ENCODE results near the gene ZNF385D. TPM values are rescaled to one million over a fixed set of nuclear protein-coding genes. Genes with fewer than 3 reads are reported as not detected.

Gene ZNF385D
- total RNA-seq, 1 experiment from 2014 or later = not detected

DNA sequence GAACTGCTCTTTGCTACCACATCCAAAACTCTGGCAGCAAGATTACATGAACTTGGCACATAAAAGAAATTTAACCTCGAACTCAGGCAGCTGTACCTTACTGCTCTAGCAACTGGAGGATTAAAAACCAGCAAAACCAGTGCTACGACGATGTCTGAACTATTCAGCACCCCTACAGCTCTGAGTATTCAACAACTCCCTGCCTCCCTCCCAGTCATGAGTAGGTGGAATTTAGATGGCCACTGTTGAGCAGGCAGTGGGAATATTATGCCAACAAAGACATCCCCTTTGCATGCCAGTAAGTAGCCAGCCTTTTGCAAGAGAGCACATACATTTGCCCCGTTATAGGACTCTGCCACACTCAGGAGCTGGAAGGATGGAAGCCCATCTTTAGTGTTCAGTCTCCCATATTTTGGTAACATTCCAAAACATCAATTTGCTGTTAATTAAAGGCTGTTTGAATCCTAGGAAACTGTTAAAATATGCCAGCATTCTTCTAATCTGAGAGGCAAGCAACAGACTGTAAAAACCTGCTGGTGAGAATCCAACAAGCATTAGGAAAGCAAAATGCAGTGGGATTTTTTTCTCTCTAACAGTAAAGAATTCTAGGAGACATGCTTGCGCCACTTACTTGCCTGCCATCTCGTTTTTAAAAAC lies 85.4 kb downstream of the ZNF385D start:
- no peak for DNase-seq (ENCODE audit: low spot score)
- ChIA-PET CTCF (no interaction called here), POLR2A (ENCODE audit: low non-redundant PET) (no interaction called here)
- no TSS peak for BruUV-seq (replicated peaks)
- Histone ChIP-seq H3K27me3 (replicated peaks; ENCODE audit: insufficient read depth, low read depth, low read length, poor library complexity) (no peaks in the 10 kb centered on the region), H3K4me1 (ENCODE audit: insufficient read depth, low read length, poor library complexity, severe bottlenecking) (no peaks in the 10 kb centered on the region), H3K27ac (ENCODE audit: low read depth, low read length, poor library complexity, severe bottlenecking) (no peak overlapping the region), H3K9me3 (ENCODE audit: low read depth, low read length, poor library complexity, severe bottlenecking) (peaks cover 4% of the 10 kb centered on the region), H3K4me3 (ENCODE audit: low read depth, low read length, poor library complexity, severe bottlenecking) (no peak overlapping the region), H3K36me3 (ENCODE audit: insufficient read depth, low read length, poor library complexity, severe bottlenecking) (no peaks in the 10 kb centered on the region)
- intact Hi-C loops (cut with micrococcal nuclease; ENCODE audit: unreplicated experiment) = no loop called here
- TF ChIP-seq EZH2 (IDR thresholded peaks at IDR 0.05; ENCODE audit: borderline replicate concordance, low read depth, low read length, poor library complexity, severe bottlenecking) = no peak
- TF ChIP-seq, protein P1, sequence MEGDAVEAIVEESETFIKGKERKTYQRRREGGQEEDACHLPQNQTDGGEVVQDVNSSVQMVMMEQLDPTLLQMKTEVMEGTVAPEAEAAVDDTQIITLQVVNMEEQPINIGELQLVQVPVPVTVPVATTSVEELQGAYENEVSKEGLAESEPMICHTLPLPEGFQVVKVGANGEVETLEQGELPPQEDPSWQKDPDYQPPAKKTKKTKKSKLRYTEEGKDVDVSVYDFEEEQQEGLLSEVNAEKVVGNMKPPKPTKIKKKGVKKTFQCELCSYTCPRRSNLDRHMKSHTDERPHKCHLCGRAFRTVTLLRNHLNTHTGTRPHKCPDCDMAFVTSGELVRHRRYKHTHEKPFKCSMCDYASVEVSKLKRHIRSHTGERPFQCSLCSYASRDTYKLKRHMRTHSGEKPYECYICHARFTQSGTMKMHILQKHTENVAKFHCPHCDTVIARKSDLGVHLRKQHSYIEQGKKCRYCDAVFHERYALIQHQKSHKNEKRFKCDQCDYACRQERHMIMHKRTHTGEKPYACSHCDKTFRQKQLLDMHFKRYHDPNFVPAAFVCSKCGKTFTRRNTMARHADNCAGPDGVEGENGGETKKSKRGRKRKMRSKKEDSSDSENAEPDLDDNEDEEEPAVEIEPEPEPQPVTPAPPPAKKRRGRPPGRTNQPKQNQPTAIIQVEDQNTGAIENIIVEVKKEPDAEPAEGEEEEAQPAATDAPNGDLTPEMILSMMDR (conservative IDR thresholded peaks at IDR 0.05; ENCODE audit: low read depth, low read length) = no peak

DNA sequence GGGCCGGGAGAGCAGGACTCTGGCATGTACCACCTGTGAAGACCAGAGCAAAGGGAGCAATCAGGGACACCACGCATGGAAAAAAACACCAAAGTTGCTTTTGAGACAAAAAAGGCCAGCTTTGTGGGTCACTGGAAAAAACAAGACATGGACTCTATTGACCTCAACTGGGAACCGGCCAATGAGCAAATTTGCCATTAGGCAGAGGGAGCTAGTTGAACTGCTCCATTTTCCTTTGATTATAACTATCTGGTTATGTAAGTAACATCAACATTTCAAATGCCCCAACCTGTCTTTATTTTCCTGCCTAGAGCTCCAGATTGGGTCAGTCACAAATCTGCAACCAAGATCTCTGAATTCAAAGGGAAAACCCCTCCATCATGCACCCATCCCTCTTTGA lies 86.0 kb downstream of the ZNF385D start:
- H3K4me1 ChIP-seq (ENCODE audit: insufficient read depth, low read length, poor library complexity, severe bottlenecking) = no peaks in the 10 kb centered on the region
- no peak overlapping the region for H3K27ac ChIP-seq (ENCODE audit: low read depth, low read length, poor library complexity, severe bottlenecking)
- no TSS peak for BruUV-seq (replicated peaks)
- H3K36me3 ChIP-seq (ENCODE audit: insufficient read depth, low read length, poor library complexity, severe bottlenecking) = no peaks in the 10 kb centered on the region
- peaks cover 8% of the 10 kb centered on the region for H3K9me3 ChIP-seq (ENCODE audit: low read depth, low read length, poor library complexity, severe bottlenecking)
- POLR2A ChIA-PET (ENCODE audit: low non-redundant PET) = no interaction called here
- CTCF ChIA-PET = no interaction called here
- TF ChIP-seq, protein P1 (conservative IDR thresholded peaks at IDR 0.05; ENCODE audit: low read depth, low read length) = no peak
- TF ChIP-seq EZH2 (IDR thresholded peaks at IDR 0.05; ENCODE audit: borderline replicate concordance, low read depth, low read length, poor library complexity, severe bottlenecking) = no peak
- H3K27me3 ChIP-seq (replicated peaks; ENCODE audit: insufficient read depth, low read depth, low read length, poor library complexity) = no peaks in the 10 kb centered on the region
- intact Hi-C loops (cut with micrococcal nuclease; ENCODE audit: unreplicated experiment) = no loop called here
- DNase-seq (ENCODE audit: low spot score) = no peak
- no peak overlapping the region for H3K4me3 ChIP-seq (ENCODE audit: low read depth, low read length, poor library complexity, severe bottlenecking)

DNA sequence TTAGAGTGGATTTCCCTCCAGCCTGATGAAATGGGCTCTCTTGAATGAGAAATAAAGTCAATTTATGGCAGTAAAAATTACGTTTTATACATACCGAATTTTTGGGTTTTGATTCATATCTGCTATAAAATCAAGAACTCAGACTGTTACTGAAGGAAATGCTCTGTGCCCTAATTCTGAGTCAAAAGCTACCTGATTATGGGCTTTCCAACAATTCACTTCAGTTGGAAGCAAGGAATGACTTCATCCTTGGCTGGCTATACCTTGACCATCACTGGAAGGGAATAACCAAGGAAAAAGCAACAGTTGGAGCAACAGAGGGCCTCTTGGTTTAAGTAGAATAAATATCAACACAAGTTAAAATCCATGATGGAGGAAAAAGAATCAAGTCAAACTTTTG lies 88.6 kb downstream of the ZNF385D start:
- Histone ChIP-seq H3K4me1 (ENCODE audit: insufficient read depth, low read length, poor library complexity, severe bottlenecking) (no peaks in the 10 kb centered on the region), H3K4me3 (ENCODE audit: low read depth, low read length, poor library complexity, severe bottlenecking) (no peak overlapping the region), H3K36me3 (ENCODE audit: insufficient read depth, low read length, poor library complexity, severe bottlenecking) (no peaks in the 10 kb centered on the region), H3K9me3 (ENCODE audit: low read depth, low read length, poor library complexity, severe bottlenecking) (peaks cover 5% of the 10 kb centered on the region), H3K27ac (ENCODE audit: low read depth, low read length, poor library complexity, severe bottlenecking) (no peak overlapping the region), H3K27me3 (replicated peaks; ENCODE audit: insufficient read depth, low read depth, low read length, poor library complexity) (no peaks in the 10 kb centered on the region)
- intact Hi-C loops (cut with micrococcal nuclease; ENCODE audit: unreplicated experiment) = no loop called here
- BruUV-seq (replicated peaks) = no TSS peak
- POLR2A ChIA-PET (ENCODE audit: low non-redundant PET) = no interaction called here
- TF ChIP-seq, protein P1 (conservative IDR thresholded peaks at IDR 0.05; ENCODE audit: low read depth, low read length) = no peak
- TF ChIP-seq EZH2 (IDR thresholded peaks at IDR 0.05; ENCODE audit: borderline replicate concordance, low read depth, low read length, poor library complexity, severe bottlenecking) = no peak
- CTCF ChIA-PET = no interaction called here
- no peak for DNase-seq (ENCODE audit: low spot score)
